Left ventricle myocardium superior (tissue), 1 donor: ENCODE data around the gene FHOD1. TPM values are rescaled to one million over a fixed set of nuclear protein-coding genes. Genes with fewer than 3 reads are reported as not detected.

ENCODE experiments used
- ATAC-seq: fragments of 200-7000 bp; cut with Tn5 transposase; one replicate; pipeline ENCODE4 v1.9.1; 2020; ENCODE audit warnings: mild to moderate bottlenecking, moderate library complexity
- DNase-seq: peaks from one replicate; pipeline ENCODE4 v3.0.0-alpha.2; 2020
- intact Hi-C: fragments of 100-400 bp; cut with micrococcal nuclease; formaldehyde crosslinking; loops from one replicate; pipeline ENCODE4 v1.11.0; 2022
- total RNA-seq: library from RNA; stranded (reverse); fragmentation: NEBNext Ultra II Directional; extraction: Animal tissue kit (Norgen Biotek cat#: 25700); gene quantifications from one replicate; pipeline ENCODE4 v1.2.1, GENCODE V29; 2021
- donor health status: DM: no; HTN: yes; CAD: no; lungs with severe emphysema.

FHOD1 gene
- total RNA-seq, 1 donor from 2014 or later = 14.5 TPM

GRCh38 chr16:67199011-67199807, 48.1 kb downstream of the FHOD1 start, which contains the start of gene ELMO3:
Gene ELMO3 (plus strand): TSS chr16:67199131. CDS start chr16:67199327, 196 bp downstream.
- intact Hi-C loops = no loop called here
- no peak for DNase-seq
- ATAC-seq = peak; percentile 39

GRCh38 chr16:67198238-67198734, 49.0 kb downstream of the FHOD1 start:
- DNase-seq (peak; percentile 61), ATAC-seq (peak; percentile 50)
- intact Hi-C loops = no loop called here

- ATAC-seq (no peak), DNase-seq (no peak)
- intact Hi-C loops = no loop called here
Observed at GRCh38 chr16:67197704-67198103, 49.6 kb downstream of the FHOD1 start.

GRCh38 chr16:67196881-67197280, 50.4 kb downstream of the FHOD1 start:
- intact Hi-C loops = no loop called here
- no peak for DNase-seq

GRCh38 chr16:67195676-67196075, 51.6 kb downstream of the FHOD1 start:
- DNase-seq = no peak
- intact Hi-C loops = no loop called here
- no peak for ATAC-seq

More at GRCh38 chr16:67196881-67197280, 50.4 kb downstream of the FHOD1 start:
- ATAC-seq = no peak

GRCh38 chr16:67194260-67194659, 53.0 kb downstream of the FHOD1 start:
- intact Hi-C loops = no loop called here

GRCh38 chr16:67193536-67193935, 53.7 kb downstream of the FHOD1 start:
- ATAC-seq (no peak), DNase-seq (no peak)
- intact Hi-C loops = no loop called here

More at GRCh38 chr16:67194260-67194659, 53.0 kb downstream of the FHOD1 start:
- ATAC-seq (no peak), DNase-seq (no peak)

GRCh38 chr16:67192781-67193361, 54.4 kb downstream of the FHOD1 start:
- no peak for DNase-seq
- intact Hi-C loops = no loop called here
- no peak for ATAC-seq

GRCh38 chr16:67191995-67192681, 55.1 kb downstream of the FHOD1 start, which contains the start of gene E2F4:
Gene E2F4 (plus strand): TSS chr16:67192155. CDS start chr16:67192228, 73 bp downstream.
- intact Hi-C loops = no loop called here
- DNase-seq (peak; percentile 94), ATAC-seq (peak; percentile 94)

GRCh38 chr16:67191411-67191994, 55.8 kb downstream of the FHOD1 start:
- peak; percentile 4 for ATAC-seq
- intact Hi-C loops = no loop called here
- no peak for DNase-seq

GRCh38 chr16:67190448-67191399, 56.6 kb downstream of the FHOD1 start:
- intact Hi-C loops = no loop called here
- no peak for ATAC-seq
- DNase-seq = no peak

- DNase-seq = no peak
- intact Hi-C loops = no loop called here
- ATAC-seq = no peak
Observed at GRCh38 chr16:67190041-67190440, 57.2 kb downstream of the FHOD1 start, which contains the start of gene EXOC3L1. Gene EXOC3L1 (minus strand): TSS chr16:67190136. CDS start chr16:67189676, 460 bp downstream.

- ATAC-seq = no peak
- intact Hi-C loops = no loop called here
- DNase-seq = no peak
Observed at GRCh38 chr16:67188798-67189197, 58.5 kb downstream of the FHOD1 start.

- ATAC-seq = no peak
- intact Hi-C loops = no loop called here
Observed at GRCh38 chr16:67188323-67188722, 59.0 kb downstream of the FHOD1 start.

GRCh38 chr16:67187175-67187890, 59.9 kb downstream of the FHOD1 start:
- ATAC-seq (no peak), DNase-seq (no peak)
- intact Hi-C loops = no loop called here

More at GRCh38 chr16:67188323-67188722, 59.0 kb downstream of the FHOD1 start:
- no peak for DNase-seq

GRCh38 chr16:67186550-67186950, 60.7 kb downstream of the FHOD1 start:
- intact Hi-C loops = no loop called here
- ATAC-seq (no peak), DNase-seq (no peak)

GRCh38 chr16:67185651-67186134, 61.6 kb downstream of the FHOD1 start:
- ATAC-seq = no peak
- intact Hi-C loops = no loop called here

More at GRCh38 chr16:67185651-67186134, 61.6 kb downstream of the FHOD1 start:
- no peak for DNase-seq
